Panc1 (cell line): ENCODE measurements around the gene AARS2. TPM values are rescaled to one million over a fixed set of nuclear protein-coding genes. Genes with fewer than 3 reads are reported as not detected.

Experiments
- ATAC-seq: fragments of 200-7000 bp; cut with Tn5 transposase; 2 replicates; pipeline ENCODE4 v1.9.1; 2020; ENCODE audit warnings: mild to moderate bottlenecking, moderate library complexity
- BruUV-seq: library from RNA; stranded (reverse); fragments of 400-500 nt; replicated peaks from 2 replicates; lab custom pipeline; 2021; lab: Mats Ljungman, UMichigan
- CTCF ChIA-PET: fragments of 300-600 bp; sonication (Branson Sonifier 250); formaldehyde crosslinking; loops from one replicate; lab custom pipeline; 2022; ENCODE audit warnings: antibody characterized with exemption; lab: Charles Lee
- POLR2A ChIA-PET: fragments of 300-600 bp; sonication (Branson Sonifier 250); formaldehyde crosslinking; loops from one replicate; lab custom pipeline; 2022; ENCODE audit warnings: antibody characterized with exemption; lab: Charles Lee
- DNase-seq: peaks from one replicate; pipeline ENCODE4 v3.0.0-alpha.2; 2010; ENCODE audit warnings: low read depth, low spot score
- H3K27ac ChIP-seq: 2 replicates; pipeline ENCODE4 v1.5.1; 2011; ENCODE audit warnings: mild to moderate bottlenecking, low read length, inconsistent platforms
- H3K27me3 ChIP-seq: fragments of 200-500 bp; sonication (Bioruptor generic); 2 replicates; pipeline ENCODE4 v1.6.0; 2014; ENCODE audit warnings: low read length, inconsistent platforms; ENCODE audit not compliant: control insufficient read depth, insufficient read depth
- H3K36me3 ChIP-seq: fragments of 200-500 bp; sonication (Bioruptor generic); 2 replicates; pipeline ENCODE4 v1.5.1; 2014; ENCODE audit warnings: inconsistent platforms, mild to moderate bottlenecking, low read length, moderate library complexity; ENCODE audit not compliant: control insufficient read depth, insufficient read depth
- H3K4me1 ChIP-seq: 2 replicates; pipeline ENCODE4 v1.5.1; 2011; ENCODE audit warnings: inconsistent platforms, mild to moderate bottlenecking, low read length, moderate library complexity; ENCODE audit not compliant: control insufficient read depth, insufficient read depth
- H3K4me3 ChIP-seq, 2 experiments: 2 replicates each; pipeline ENCODE4 v1.5.1; 2011 to 2012; ENCODE audit warnings: low read depth in 2 of 2, low read length in 2 of 2, mild to moderate bottlenecking in 2 of 2, inconsistent platforms in 1 of 2, moderate library complexity in 1 of 2
- H3K9me3 ChIP-seq: fragments of 200-500 bp; sonication (Bioruptor generic); 2 replicates; pipeline ENCODE4 v1.5.1; 2014; ENCODE audit warnings: low read depth, mild to moderate bottlenecking, inconsistent platforms, low read length, moderate library complexity; ENCODE audit not compliant: control insufficient read depth, insufficient read depth
- CTCF ChIP-seq: fragments of 450-650 bp; IDR thresholded peaks from 2 replicates; pipeline ENCODE4 v1.5.1; 2017; ENCODE audit warnings: mild to moderate bottlenecking
- POLR2AphosphoS5 ChIP-seq: IDR thresholded peaks from 2 replicates; pipeline ENCODE4 v1.6.1; 2012; ENCODE audit warnings: mild to moderate bottlenecking, low read depth, low read length, moderate library complexity
- REST ChIP-seq, 2 experiments: IDR thresholded peaks; 2 replicates each; pipeline ENCODE4 v1.6.1; 2011 to 2012; ENCODE audit warnings: low read depth in 2 of 2, control low read depth in 1 of 2, low read length in 1 of 2, mild to moderate bottlenecking in 1 of 2, moderate library complexity in 1 of 2; ENCODE audit not compliant: insufficient read depth in 1 of 2
- SIN3A ChIP-seq: IDR thresholded peaks from 2 replicates; pipeline ENCODE4 v1.6.1; 2012; ENCODE audit warnings: low read depth, mild to moderate bottlenecking, low read length, moderate library complexity, borderline replicate concordance; ENCODE audit not compliant: insufficient read depth
- TCF7L2 ChIP-seq: IDR thresholded peaks from 2 replicates; pipeline ENCODE4 v1.6.1; 2011; ENCODE audit warnings: mild to moderate bottlenecking, low read depth, low read length, inconsistent platforms
- in situ Hi-C: cut with HindIII; loops from 2 replicates; pipeline ENCODE4 v1.10.0; 2016; ENCODE audit warnings: low sequenced_read_pairs, low pct_unique_long_range_greater_than_20kb
- intact Hi-C: fragments of 100-400 bp; cut with micrococcal nuclease; formaldehyde crosslinking; loops from one replicate; pipeline ENCODE4 v1.10.0; 2022; ENCODE audit not compliant: unreplicated experiment
- total RNA-seq: library from RNA; stranded (reverse); gene quantifications from one replicate; pipeline ENCODE4 v1.2.1, GENCODE V29; 2021; ENCODE audit not compliant: unreplicated experiment

Gene AARS2
- total RNA-seq, 1 experiment from 2014 or later, result 13.1 TPM

GRCh38 chr6:44267252-44267651 lies 45.9 kb downstream of the AARS2 start:
- in situ Hi-C loops, result no loop called here
- Histone ChIP-seq H3K9me3 (no peaks in the 10 kb centered on the region), H3K27ac (no peak overlapping the region), H3K4me3 (no peak overlapping the region), H3K27me3 (peaks cover 16% of the 10 kb centered on the region), H3K4me1 (peaks cover 18% of the 10 kb centered on the region), H3K36me3 (no peaks in the 10 kb centered on the region; the same call in none of the 2 replicates)
- no TSS peak for BruUV-seq
- TF ChIP-seq TCF7L2, result no peak
- TF ChIP-seq CTCF, result no peak
- TF ChIP-seq POLR2AphosphoS5, result no peak
- no peak for TF ChIP-seq REST (IDR thresholded peaks at IDR 0.05; ENCODE audit: insufficient read depth in 1 of 2, low read depth in 2 of 2, low read length in 1 of 2)
- TF ChIP-seq SIN3A, result no peak
- no peak for DNase-seq
- POLR2A ChIA-PET, result no interaction called here
- CTCF ChIA-PET, result no interaction called here
- ATAC-seq, result no peak
- intact Hi-C loops, result no loop called here

- in situ Hi-C loops, result no loop called here
- TF ChIP-seq REST (IDR thresholded peaks at IDR 0.05; ENCODE audit: insufficient read depth in 1 of 2, low read depth in 2 of 2, low read length in 1 of 2), result no peak
- Histone ChIP-seq H3K27ac (peak overlapping the region; percentile 79; the same call in 1 of the 2 replicates), H3K36me3 (no peaks in the 10 kb centered on the region; the same call in none of the 2 replicates), H3K4me3 (no peak overlapping the region), H3K9me3 (no peaks in the 10 kb centered on the region), H3K27me3 (peaks cover 15% of the 10 kb centered on the region), H3K4me1 (peaks cover 23% of the 10 kb centered on the region)
- intact Hi-C loops, result no loop called here
- ATAC-seq (no peak), DNase-seq (no peak)
- ChIA-PET CTCF (no interaction called here), POLR2A (no interaction called here)
- BruUV-seq, result no TSS peak
Measured at GRCh38 chr6:44266347-44266746, 46.8 kb downstream of the AARS2 start.
